Mucosa of descending colon (tissue), 3 donors: ENCODE measurements around the gene RANBP17. TPM values are rescaled to one million over a fixed set of nuclear protein-coding genes. Genes with fewer than 3 reads are reported as not detected.

Experiments
- ATAC-seq: fragments of 200-7000 bp; cut with Tn5 transposase; one replicate; pipeline ENCODE4 v1.9.1; 2020; ENCODE audit warnings: mild to moderate bottlenecking, moderate library complexity
- DNase-seq, 3 donors: peaks; one replicate each; pipeline ENCODE4 v3.0.0-alpha.2; 2020
- H3K36me3 ChIP-seq: fragments of 200-600 bp; one replicate; pipeline ENCODE4 v1.8.0; 2021; ENCODE audit warnings: low read depth, mild to moderate bottlenecking
- H3K4me1 ChIP-seq: fragments of 200-600 bp; one replicate; pipeline ENCODE4 v1.8.0; 2021; ENCODE audit warnings: low read depth, mild to moderate bottlenecking
- H3K4me3 ChIP-seq: fragments of 200-600 bp; one replicate; pipeline ENCODE4 v1.8.0; 2021; ENCODE audit warnings: mild to moderate bottlenecking
- H3K9me3 ChIP-seq: fragments of 200-600 bp; one replicate; pipeline ENCODE4 v1.8.0; 2021; ENCODE audit warnings: mild to moderate bottlenecking
- CTCF ChIP-seq: fragments of 200-600 bp; IDR thresholded peaks from one replicate; pipeline ENCODE4 v1.8.0; 2022; ENCODE audit warnings: antibody characterized with exemption, mild to moderate bottlenecking
- intact Hi-C, 2 donors: fragments of 100-400 bp; cut with DNase I in 1 of 2; cut with micrococcal nuclease in 1 of 2; formaldehyde crosslinking; loops; one replicate each; pipeline versions ENCODE4 v1.11.0 to v1.11.1; 2022; cut with DNase I, micrococcal nuclease
- total RNA-seq, 3 donors: library from RNA; stranded (reverse); fragmentation: NEBNext Ultra II Directional in 2 of 3; extraction: Animal tissue kit (Norgen Biotek cat#: 25700) in 2 of 3; gene quantifications; one replicate each; pipeline versions ENCODE4 v1.2.1 to v1.2.4, GENCODE V29; 2021 to 2023
- donor health status: DM: no; HTN: no; CAD: no; lungs with moderate emphysema.
- donor health status: DM: no; HTN: no; CAD: no.
- donor health status: DM: no; HTN: yes; CAD: no.

RANBP17 gene
- total RNA-seq, 3 donors from 2014 or later: 11.7 to 19.7 (median 13.4) TPM

GRCh38 chr5:171268700-171269620 lies 407.1 kb downstream of the RANBP17 start:
- Histone ChIP-seq H3K9me3 (no peaks in the 10 kb centered on the region), H3K4me1 (no peaks in the 10 kb centered on the region), H3K36me3 (no peaks in the 10 kb centered on the region), H3K4me3 (no peak overlapping the region)
- TF ChIP-seq CTCF: no peak
- ATAC-seq (no peak), DNase-seq (no peak)
- intact Hi-C loops: no loop called here

- no peaks in the 10 kb centered on the region for H3K36me3 ChIP-seq
- TF ChIP-seq CTCF: no peak
- no peaks in the 10 kb centered on the region for H3K4me1 ChIP-seq
- H3K9me3 ChIP-seq: no peaks in the 10 kb centered on the region
- intact Hi-C loops: no loop called here
- DNase-seq (no peak), ATAC-seq (no peak)
- no peak overlapping the region for H3K4me3 ChIP-seq
Measured at GRCh38 chr5:171269717-171270116, 407.9 kb downstream of the RANBP17 start.

- no peak for ATAC-seq
- intact Hi-C loops: no loop called here
- Histone ChIP-seq H3K4me1 (no peaks in the 10 kb centered on the region), H3K36me3 (no peaks in the 10 kb centered on the region), H3K9me3 (no peaks in the 10 kb centered on the region), H3K4me3 (no peak overlapping the region)
- no peak for DNase-seq
- TF ChIP-seq CTCF: no peak
Measured at GRCh38 chr5:171270136-171270535, 408.3 kb downstream of the RANBP17 start.

GRCh38 chr5:171271798-171272197 lies 410.0 kb downstream of the RANBP17 start:
- intact Hi-C loops: no loop called here
- TF ChIP-seq CTCF: no peak
- ATAC-seq: no peak
- Histone ChIP-seq H3K4me3 (no peak overlapping the region), H3K36me3 (no peaks in the 10 kb centered on the region), H3K4me1 (no peaks in the 10 kb centered on the region), H3K9me3 (no peaks in the 10 kb centered on the region)
- no peak for DNase-seq

GRCh38 chr5:171272996-171273970 lies 411.5 kb downstream of the RANBP17 start:
- DNase-seq: peak in 1 of 3 donors; percentile 11
- Histone ChIP-seq H3K4me3 (no peak overlapping the region), H3K4me1 (no peaks in the 10 kb centered on the region), H3K9me3 (no peaks in the 10 kb centered on the region), H3K36me3 (no peaks in the 10 kb centered on the region)
- no peak for ATAC-seq
- no peak for TF ChIP-seq CTCF
- intact Hi-C loops: no loop called here
